Measurements from ENCODE around the gene ARL6IP5. TPM values are rescaled to one million over a fixed set of nuclear protein-coding genes. Genes with fewer than 3 reads are reported as not detected.

ARL6IP5 gene
- total RNA-seq, 4 donors from 2014 or later = 65.2 to 146 (median 98.2) TPM

GRCh38 chr3:69065318-69065964, 19.3 kb upstream of the ARL6IP5 start:
- Histone ChIP-seq H3K4me3 (replicated peaks in 1 of 3) (no peak overlapping the region), H3K27me3 (no peaks in the 10 kb centered on the region), H3K36me3 (peaks cover 11% of the 10 kb centered on the region in 2 donors), H3K4me1 (no peaks in the 10 kb centered on the region), H3K27ac (no peak overlapping the region), H3K9me3 (no peaks in the 10 kb centered on the region)
- WGBS, 2 donors = 92 to 93% methylated on average over 6 of the region's 6 CpGs
- TF ChIP-seq POLR2A (IDR thresholded peaks at IDR 0.05) (no peak), CTCF (IDR thresholded peaks at IDR 0.05) (no peak)
- DNase-seq = no peak
- intact Hi-C loops (cut with DNase I) = no loop called here

GRCh38 chr3:69066121-69066520, 18.6 kb upstream of the ARL6IP5 start:
- Histone ChIP-seq H3K27ac (no peak overlapping the region), H3K27me3 (no peaks in the 10 kb centered on the region), H3K9me3 (no peaks in the 10 kb centered on the region), H3K4me1 (no peaks in the 10 kb centered on the region), H3K36me3 (peaks cover 6 to 11% of the 10 kb centered on the region in 2 donors), H3K4me3 (replicated peaks in 1 of 3) (no peak overlapping the region)
- WGBS, 2 donors = 74 to 84% methylated on average over 4 of the region's 4 CpGs
- TF ChIP-seq POLR2A (IDR thresholded peaks at IDR 0.05) (no peak), CTCF (IDR thresholded peaks at IDR 0.05) (no peak)
- DNase-seq = no peak
- intact Hi-C loops (cut with DNase I) = no loop called here

GRCh38 chr3:69072928-69073327, 11.8 kb upstream of the ARL6IP5 start:
- TF ChIP-seq POLR2A (IDR thresholded peaks at IDR 0.05) (no peak), CTCF (IDR thresholded peaks at IDR 0.05) (no peak)
- H3K4me1 ChIP-seq = no peaks in the 10 kb centered on the region
- no peak overlapping the region for H3K27ac ChIP-seq
- intact Hi-C loops (cut with DNase I) = no loop called here
- WGBS, 2 donors = 94 to 97% methylated on average over 3 of the region's 3 CpGs
- H3K9me3 ChIP-seq = no peaks in the 10 kb centered on the region
- no peak for DNase-seq
- H3K4me3 ChIP-seq (replicated peaks in 1 of 3) = no peak overlapping the region
- H3K27me3 ChIP-seq = no peaks in the 10 kb centered on the region
- no peaks in the 10 kb centered on the region for H3K36me3 ChIP-seq

GRCh38 chr3:69079269-69080159, 5.2 kb upstream of the ARL6IP5 start:
- no peaks in the 10 kb centered on the region for H3K36me3 ChIP-seq
- peaks cover 29 to 49% of the 10 kb centered on the region in 2 donors for H3K4me1 ChIP-seq
- H3K27ac ChIP-seq = peak overlapping the region in 2 of 3 donors; percentile 65 to 69
- no peak for TF ChIP-seq POLR2A (IDR thresholded peaks at IDR 0.05)
- 5 to 8% methylated on average over 14 to 21 of the region's 29 CpGs for WGBS, 2 donors
- no peaks in the 10 kb centered on the region for H3K9me3 ChIP-seq
- intact Hi-C loops (cut with DNase I) = no loop called here
- DNase-seq = peak in 1 of 2 donors; percentile 18
- H3K4me3 ChIP-seq (replicated peaks in 1 of 3) = peak overlapping the region in 2 of 3 donors; percentile 74 to 90
- H3K27me3 ChIP-seq = no peaks in the 10 kb centered on the region

- Histone ChIP-seq H3K36me3 (no peaks in the 10 kb centered on the region), H3K4me3 (replicated peaks in 1 of 3) (peak within 1 kb of the TSS in 2 of 3 donors; percentile 74 to 90), H3K9me3 (no peaks in the 10 kb centered on the region), H3K4me1 (peaks cover 30 to 51% of the 10 kb centered on the region in 2 donors), H3K27me3 (no peaks in the 10 kb centered on the region), H3K27ac (peak within 1 kb of the TSS in 2 of 3 donors; percentile 65 to 69)
- peak; percentile 90 to 93 for DNase-seq
- TF ChIP-seq POLR2A (IDR thresholded peaks at IDR 0.05) (peak in 1 of 2 donors; percentile 77), CTCF (IDR thresholded peaks at IDR 0.05) (no peak)
- intact Hi-C loops (cut with DNase I) = no loop called here
- WGBS, 2 donors = 5 to 10% methylated on average over 18 to 37 of the region's 37 CpGs
Measured at GRCh38 chr3:69080233-69080920, 4.4 kb upstream of the ARL6IP5 start, which contains the start of gene UBA3. TSS of gene UBA3 (minus strand) at chr3:69080365. CDS start at chr3:69080353, 12 bp downstream.

All from thyroid gland (tissue), 4 donors.